GM04504 (cell line): ENCODE measurements around the gene UFD1.

Experiments used
- DNase-seq: peaks from one replicate; pipeline ENCODE4 v3.0.0-alpha.2; 2012; ENCODE audit warnings: low read depth

The UFD1 gene

GRCh38 chr22:19478901-19479354 lies at the start of gene UFD1:
UFD1 (minus strand) TSS chr22:19479193; CDS start chr22:19479085, 108 bp downstream.
- peak; percentile 56 for DNase-seq

- DNase-seq, result no peak
These were observed 48.9 kb upstream of the UFD1 start for GRCh38 chr22:19527861-19528417.

- DNase-seq, result no peak
These were observed 48.3 kb upstream of the UFD1 start for GRCh38 chr22:19527321-19527721.

GRCh38 chr22:19526702-19527111 lies 47.7 kb upstream of the UFD1 start:
- DNase-seq, result no peak

- no peak for DNase-seq
These were observed 47.2 kb upstream of the UFD1 start for GRCh38 chr22:19526076-19526701.

- DNase-seq, result no peak
These were observed 46.7 kb upstream of the UFD1 start for GRCh38 chr22:19525666-19526065.

GRCh38 chr22:19525116-19525660 lies 46.2 kb upstream of the UFD1 start:
- no peak for DNase-seq

- DNase-seq, result no peak
These were observed 45.5 kb upstream of the UFD1 start, which contains the start of gene CLDN5 for GRCh38 chr22:19524170-19525115. CLDN5 (minus strand) TSS chr22:19524410; CDS start chr22:19524255, 155 bp downstream.

- DNase-seq, result no peak
These were observed 44.5 kb upstream of the UFD1 start for GRCh38 chr22:19523240-19524169.

- DNase-seq, result no peak
These were observed 43.9 kb upstream of the UFD1 start for GRCh38 chr22:19522881-19523239.

- no peak for DNase-seq
These were observed 43.3 kb upstream of the UFD1 start for GRCh38 chr22:19522190-19522880.

GRCh38 chr22:19520566-19521305 lies 41.7 kb upstream of the UFD1 start:
- no peak for DNase-seq

GRCh38 chr22:19520007-19520406 lies 41.0 kb upstream of the UFD1 start:
- no peak for DNase-seq

- DNase-seq, result no peak
These were observed 40.3 kb upstream of the UFD1 start for GRCh38 chr22:19519041-19519926.

GRCh38 chr22:19518635-19519034 lies 39.6 kb upstream of the UFD1 start:
- no peak for DNase-seq

- DNase-seq, result no peak
These were observed 39.1 kb upstream of the UFD1 start for GRCh38 chr22:19517919-19518611.

- no peak for DNase-seq
These were observed 38.1 kb upstream of the UFD1 start for GRCh38 chr22:19517171-19517500.

GRCh38 chr22:19516378-19517170 lies 37.6 kb upstream of the UFD1 start:
- no peak for DNase-seq
